Transverse colon (tissue), 4 donors: ENCODE results near the gene SLC35F2. TPM values are rescaled to one million over a fixed set of nuclear protein-coding genes. Genes with fewer than 3 reads are reported as not detected.

Experiments used
- DNase-seq: peaks from one replicate; pipeline ENCODE4 v3.0.0-alpha.2; 2019
- H3K27ac ChIP-seq, 4 donors: fragments of 200-600 bp; sonication (generic); 2 replicates each; pipeline ENCODE4 v1.5.1; 2016 to 2018; ENCODE audit warnings: inconsistent platforms in 4 of 4
- H3K27me3 ChIP-seq: fragments of 200-600 bp; sonication (generic); 2 replicates; pipeline ENCODE4 v1.5.1; 2017; ENCODE audit warnings: inconsistent platforms
- H3K36me3 ChIP-seq, 4 donors: fragments of 200-600 bp; sonication (generic); 2 replicates each; pipeline ENCODE4 v1.5.1; 2017 to 2019; ENCODE audit warnings: inconsistent platforms in 4 of 4
- H3K4me1 ChIP-seq, 4 donors: fragments of 200-600 bp; sonication (generic); 2 replicates each; pipeline ENCODE4 v1.5.1; 2017 to 2020; ENCODE audit warnings: inconsistent platforms in 4 of 4
- H3K4me3 ChIP-seq, 4 donors: fragments of 200-600 bp; sonication (generic); 1 replicate in 1 of 4; 2 replicates in 3 of 4; pipeline versions ENCODE4 v1.5.1 to v1.6.1; 2017 to 2019; ENCODE audit warnings: inconsistent platforms in 4 of 4
- H3K9me3 ChIP-seq, 2 donors: fragments of 200-600 bp; sonication (generic); 2 replicates each; pipeline ENCODE4 v1.5.1; 2017 to 2019; ENCODE audit warnings: inconsistent platforms in 2 of 2
- CTCF ChIP-seq, 5 experiments: fragments of 200-600 bp in 3 of 5; fragments of 450-650 bp in 2 of 5; sonication (generic) in 3 of 5; IDR thresholded peaks; 1 replicate in 2 of 5; 2 replicates in 3 of 5; pipeline ENCODE4 v1.5.1; 2016 to 2017; ENCODE audit warnings: antibody characterized with exemption in 5 of 5, inconsistent platforms in 3 of 5, mild to moderate bottlenecking in 2 of 5, moderate library complexity in 1 of 5
- EP300 ChIP-seq: sonication (generic); formaldehyde crosslinking; IDR thresholded peaks from one replicate; pipeline ENCODE4 v1.6.1; 2017; ENCODE audit warnings: antibody characterized with exemption, low read depth
- POLR2A ChIP-seq: fragments of 450-650 bp; IDR thresholded peaks from one replicate; pipeline ENCODE4 v1.6.1; 2016; ENCODE audit warnings: antibody characterized with exemption, mild to moderate bottlenecking, moderate library complexity
- POLR2AphosphoS5 ChIP-seq, 3 donors: sonication (generic); formaldehyde crosslinking; IDR thresholded peaks; one replicate each; pipeline ENCODE4 v1.6.1; 2016; ENCODE audit warnings: antibody characterized with exemption in 3 of 3
- WGBS, 2 donors: methylation state at CpG; one replicate each; pipeline ENCODE4 v1.1.5; 2018; ENCODE audit warnings: low coverage in 1 of 2; 5-methylcytosine and 5-hydroxymethylcytosine counted together
- in situ Hi-C, 4 donors: fragments of 200-750 bp; cut with MboI; loops; one replicate each; pipeline versions ENCODE4 v1.15.0 to v1.15.1; 2017; ENCODE audit warnings: low sequenced_read_pairs in 3 of 4, low pct_ligation_motif_present in 1 of 4, low pct_unique_long_range_greater_than_20kb in 1 of 4
- intact Hi-C: fragments of 100-400 bp; cut with DNase I; formaldehyde crosslinking; loops from one replicate; pipeline ENCODE4 v1.15.1; 2023; ENCODE audit warnings: low total_unique reads
- total RNA-seq, 4 donors: library from RNA; depleted of rRNA; stranded (reverse); fragments of >200 nt; gene quantifications; one replicate each; pipeline ENCODE4 v1.1.0, GENCODE V29; 2016

The SLC35F2 gene
- total RNA-seq, 4 donors from 2014 or later: 2.2 to 29.2 (median 18.8) TPM

GRCh38 chr11:107859459-107860239 lies 1.1 kb upstream of the SLC35F2 start:
- Histone ChIP-seq H3K4me3 (peak overlapping the region; percentile 65 to 79 (median 74)), H3K9me3 (no peaks in the 10 kb centered on the region), H3K4me1 (peaks cover 0 to 31% (median 0%) of the 10 kb centered on the region in 4 donors), H3K27ac (peak overlapping the region; percentile 85 to 89 (median 86)), H3K36me3 (no peaks in the 10 kb centered on the region), H3K27me3 (no peaks in the 10 kb centered on the region)
- peak; percentile 79 for DNase-seq
- TF ChIP-seq POLR2A (no peak), POLR2AphosphoS5 (IDR thresholded peaks at IDR 0.05) (peak in 1 of 3 donors; percentile 6)
- intact Hi-C loops: no loop called here
- in situ Hi-C loops: no loop called here
- WGBS, 2 donors: 3 to 4% methylated on average over 11 to 31 of the region's 31 CpGs

- Histone ChIP-seq H3K36me3 (no peaks in the 10 kb centered on the region), H3K4me3 (peak overlapping the region; percentile 65 to 79 (median 74)), H3K4me1 (peaks cover 0 to 34% (median 2%) of the 10 kb centered on the region in 4 donors), H3K9me3 (no peaks in the 10 kb centered on the region), H3K27ac (peak overlapping the region; percentile 85 to 89 (median 86)), H3K27me3 (no peaks in the 10 kb centered on the region)
- WGBS, 2 donors: 20 to 23% methylated on average over 9 to 16 of the region's 16 CpGs
- no peak for DNase-seq
- intact Hi-C loops (no loop called here), in situ Hi-C loops (no loop called here)
- no peak for TF ChIP-seq POLR2A
- peak in 2 of 5 experiments; percentile 5 to 9 for TF ChIP-seq CTCF (IDR thresholded peaks at IDR 0.05)
These were observed 904 bp downstream of the SLC35F2 start for GRCh38 chr11:107857550-107858216.

- no peak for TF ChIP-seq POLR2AphosphoS5 (IDR thresholded peaks at IDR 0.05)
- no peak for TF ChIP-seq EP300
- no peak for TF ChIP-seq CTCF (IDR thresholded peaks at IDR 0.05)
- no peak for TF ChIP-seq POLR2A
- WGBS, 2 donors: 19 to 29% methylated on average over 7 of the region's 7 CpGs
- peak overlapping the region; percentile 85 to 89 (median 86) for H3K27ac ChIP-seq
- H3K4me1 ChIP-seq: peaks cover 0 to 40% (median 4%) of the 10 kb centered on the region in 4 donors
- no peaks in the 10 kb centered on the region for H3K36me3 ChIP-seq
- DNase-seq: peak; percentile 66
- peak overlapping the region in 3 of 4 donors; percentile 65 to 79 (median 70) for H3K4me3 ChIP-seq
- no peaks in the 10 kb centered on the region for H3K27me3 ChIP-seq
- intact Hi-C loops (no loop called here), in situ Hi-C loops (no loop called here)
- H3K9me3 ChIP-seq: no peaks in the 10 kb centered on the region
These were observed 1.5 kb downstream of the SLC35F2 start for GRCh38 chr11:107856981-107857517.

GRCh38 chr11:107856180-107856980 lies 2.2 kb downstream of the SLC35F2 start:
- in situ Hi-C loops: no loop called here
- peak overlapping the region; percentile 85 to 89 (median 86) for H3K27ac ChIP-seq
- H3K4me3 ChIP-seq: peak overlapping the region in 1 of 4 donors; percentile 79
- TF ChIP-seq POLR2AphosphoS5 (IDR thresholded peaks at IDR 0.05): no peak
- TF ChIP-seq POLR2A: no peak
- TF ChIP-seq EP300: no peak
- no peak for TF ChIP-seq CTCF (IDR thresholded peaks at IDR 0.05)
- H3K9me3 ChIP-seq: no peaks in the 10 kb centered on the region
- intact Hi-C loops: no loop called here
- WGBS, 2 donors: 74% methylated on average over 10 of the region's 10 CpGs; no CpG with 5 or more reads in 1 of the 2 donors
- DNase-seq: peak; percentile 11
- H3K36me3 ChIP-seq: no peaks in the 10 kb centered on the region
- H3K27me3 ChIP-seq: no peaks in the 10 kb centered on the region
- peaks cover 0 to 47% (median 6%) of the 10 kb centered on the region in 4 donors for H3K4me1 ChIP-seq
